ENCODE data around the gene TMEM121B.

The TMEM121B gene

DNA sequence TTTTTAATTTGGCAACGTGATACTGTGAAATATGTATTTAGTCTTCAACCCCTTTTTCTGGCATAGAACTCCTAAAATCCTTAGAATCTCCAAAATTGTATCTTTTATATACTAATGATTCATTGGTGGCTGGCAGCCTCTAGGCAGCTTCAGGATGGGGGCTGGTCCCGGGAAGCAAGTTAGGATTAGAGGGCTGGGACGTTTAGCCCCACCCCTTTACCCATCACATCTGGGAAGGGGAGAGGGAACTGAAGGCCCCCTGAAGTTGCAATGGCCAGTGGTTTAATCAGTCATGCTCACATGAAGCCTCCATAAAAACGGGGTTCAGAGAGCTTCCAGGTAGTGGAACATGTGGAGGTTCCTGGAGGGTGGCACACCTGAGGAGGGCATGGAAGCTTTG lies 29.3 kb downstream of the TMEM121B start:
- no peak for DNase-seq (ENCODE audit: low read depth in 2 of 2)

DNA sequence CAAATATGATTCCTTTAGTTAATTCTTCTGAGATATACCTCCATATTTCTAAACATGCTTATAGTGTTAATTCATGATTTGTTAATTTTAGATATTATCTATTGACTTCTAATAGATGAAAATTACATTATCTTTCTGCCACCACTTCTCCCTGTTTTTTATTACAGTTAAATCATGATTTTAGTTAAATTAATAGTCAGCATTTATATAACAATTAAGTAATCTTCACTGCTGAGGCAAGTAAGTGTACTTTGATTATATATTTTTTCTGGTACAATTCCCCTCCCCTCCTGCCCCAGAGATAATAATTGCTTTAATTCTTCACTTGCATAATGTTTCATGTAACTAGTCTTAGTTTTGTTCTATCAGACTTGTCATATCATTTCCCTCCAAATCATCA lies 30.6 kb downstream of the TMEM121B start:
- DNase-seq (ENCODE audit: low read depth in 2 of 2): no peak

DNA sequence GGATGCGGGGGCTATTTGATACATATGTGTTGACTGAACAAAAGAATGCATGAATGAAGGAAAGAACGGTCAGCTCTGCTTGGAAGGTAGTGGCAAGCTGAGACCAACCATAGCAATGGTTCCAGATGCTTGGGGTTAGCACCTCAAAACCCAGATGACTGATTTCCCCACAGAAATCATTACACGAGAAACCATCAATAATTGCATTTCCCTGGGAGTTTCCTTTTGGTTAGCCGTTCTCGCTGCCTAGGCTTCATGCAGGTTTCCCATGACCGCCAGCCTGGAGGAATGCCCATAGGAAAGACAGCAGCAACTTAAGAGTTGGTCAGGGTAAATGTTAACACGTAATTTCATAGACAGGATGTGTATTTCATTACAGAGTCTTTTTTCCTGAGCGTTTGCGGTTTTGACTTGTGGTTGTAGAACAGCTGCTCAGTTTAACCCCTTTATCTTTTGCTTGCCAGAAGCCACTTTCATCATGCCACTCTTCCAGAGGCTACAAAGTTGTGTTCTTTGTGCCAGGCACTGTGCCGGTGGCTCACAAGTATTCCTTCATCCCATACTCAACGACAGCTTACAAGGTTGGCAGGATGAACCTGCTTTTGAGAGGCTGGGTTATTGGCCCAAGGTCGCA lies 33.5 kb downstream of the TMEM121B start:
- no peak for DNase-seq (ENCODE audit: low read depth in 2 of 2)

DNA sequence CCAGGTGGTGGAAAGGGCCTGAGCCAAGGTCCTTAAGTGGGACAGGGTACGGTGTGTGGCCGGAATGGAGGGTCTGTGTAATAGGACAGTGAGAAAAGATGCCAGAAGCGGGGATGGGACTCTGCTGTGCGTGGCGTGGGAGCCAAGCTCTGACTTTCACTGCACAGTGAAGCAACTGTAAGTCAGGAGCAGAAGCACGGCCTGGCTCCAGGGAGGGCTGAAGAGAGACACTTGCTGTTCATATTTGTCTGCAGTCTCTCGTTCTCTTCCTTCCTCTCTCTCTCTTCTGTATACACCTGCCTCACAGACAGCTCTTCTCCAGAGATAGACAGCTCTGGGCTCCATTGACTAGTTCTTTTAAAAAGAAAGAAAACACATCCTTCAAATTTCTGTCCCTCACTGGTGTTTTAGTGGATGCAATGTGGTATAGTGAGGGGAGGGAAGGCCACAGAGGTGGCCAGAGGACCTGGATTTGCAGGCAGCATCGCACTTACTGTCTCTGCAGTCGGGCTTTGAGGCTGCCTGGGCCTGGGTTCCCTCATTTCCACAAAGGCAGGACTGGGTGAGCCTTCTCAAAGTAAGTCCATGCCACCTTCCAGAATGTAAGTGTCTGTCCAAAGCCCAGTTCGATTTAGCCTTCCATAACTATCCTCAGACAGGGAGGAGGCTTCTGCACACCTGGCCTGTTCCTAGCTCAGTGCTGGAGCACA lies 34.2 kb downstream of the TMEM121B start:
- DNase-seq (ENCODE audit: low read depth in 2 of 2): no peak

DNA sequence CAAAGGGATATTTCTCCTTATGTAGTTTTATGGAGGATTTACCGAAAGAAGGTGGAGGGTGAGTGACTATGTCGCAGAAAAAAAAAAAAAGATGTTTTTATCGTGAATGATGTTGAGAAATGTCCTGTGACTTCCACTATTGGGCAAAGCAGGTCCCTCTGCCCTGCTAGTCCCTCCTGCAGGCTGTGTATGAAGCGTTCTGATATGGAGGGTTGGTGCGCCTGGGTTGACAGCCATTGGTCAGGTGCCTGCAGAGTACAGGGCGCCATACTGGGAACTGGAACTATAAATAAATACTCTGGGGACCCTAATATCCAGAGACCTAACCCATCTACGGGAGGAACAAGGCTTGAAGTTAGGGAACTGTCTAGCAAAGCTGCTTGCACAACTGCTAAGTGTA lies 34.9 kb downstream of the TMEM121B start:
- no peak for DNase-seq (ENCODE audit: low read depth in 2 of 2)

GRCh38 chr22:17085277-17086181 lies 35.6 kb downstream of the TMEM121B start:
- DNase-seq (ENCODE audit: low read depth in 2 of 2): no peak

GRCh38 chr22:17084554-17085276 lies 36.4 kb downstream of the TMEM121B start, which contains the start of gene IL17RA:
IL17RA (plus strand) TSS chr22:17085000; CDS start chr22:17085092, 92 bp downstream.
- DNase-seq (ENCODE audit: low read depth in 2 of 2): peak; percentile 84 to 91

DNA sequence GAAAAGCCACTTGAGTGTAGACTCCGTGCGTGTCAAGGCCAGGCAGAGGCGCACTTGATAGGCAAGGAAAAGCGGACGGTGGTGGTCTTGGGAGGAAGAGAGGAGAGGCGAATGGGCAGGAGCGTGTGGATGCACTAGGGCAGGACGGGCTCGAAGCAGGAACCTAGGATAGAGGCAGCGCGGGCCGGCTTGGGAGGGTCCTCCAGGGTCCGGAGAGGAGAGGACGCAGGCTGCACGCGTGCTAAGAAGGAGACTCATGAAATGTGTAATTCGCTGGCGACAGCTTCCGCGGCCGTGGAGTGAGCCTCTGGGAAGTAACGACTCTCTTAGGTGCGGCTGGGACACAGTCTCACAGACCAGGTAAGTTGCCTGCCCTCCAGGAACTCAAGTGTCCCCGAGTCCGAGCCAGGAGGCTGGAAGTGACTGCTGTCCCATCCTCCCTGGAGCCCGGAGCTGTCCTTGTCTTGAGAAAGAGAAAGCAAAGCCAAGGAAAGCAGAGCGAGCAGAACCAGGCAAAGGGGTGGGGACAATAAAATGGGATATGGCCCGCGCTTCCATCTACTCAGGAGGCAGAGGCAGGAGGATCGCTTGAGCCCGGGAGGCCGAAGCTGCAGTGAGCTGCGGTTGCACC lies 37.2 kb downstream of the TMEM121B start:
- DNase-seq (ENCODE audit: low read depth in 2 of 2): no peak

DNA sequence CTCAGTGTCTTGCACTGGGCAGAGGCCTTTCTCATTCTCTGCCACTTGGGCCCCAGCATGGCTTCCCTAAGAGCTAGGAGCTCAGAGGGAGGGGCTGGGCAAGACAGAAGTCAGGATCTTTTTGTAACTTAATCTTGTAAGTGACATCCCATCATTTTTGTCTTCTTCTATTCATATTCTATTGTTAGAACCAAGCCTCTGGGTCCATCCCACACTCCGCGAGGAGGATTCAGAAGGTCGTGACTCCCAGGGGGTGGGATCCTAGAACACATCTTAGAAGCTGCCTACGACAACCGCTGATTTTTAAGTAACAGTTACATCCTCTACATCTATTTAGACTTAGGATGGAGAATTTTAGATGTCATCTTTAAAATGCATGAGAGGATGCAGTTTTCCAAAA lies 37.9 kb downstream of the TMEM121B start:
- no peak for DNase-seq (ENCODE audit: low read depth in 2 of 2)

GRCh38 chr22:17079572-17079971 lies 41.6 kb downstream of the TMEM121B start:
- no peak for DNase-seq (ENCODE audit: low read depth in 2 of 2)

DNA sequence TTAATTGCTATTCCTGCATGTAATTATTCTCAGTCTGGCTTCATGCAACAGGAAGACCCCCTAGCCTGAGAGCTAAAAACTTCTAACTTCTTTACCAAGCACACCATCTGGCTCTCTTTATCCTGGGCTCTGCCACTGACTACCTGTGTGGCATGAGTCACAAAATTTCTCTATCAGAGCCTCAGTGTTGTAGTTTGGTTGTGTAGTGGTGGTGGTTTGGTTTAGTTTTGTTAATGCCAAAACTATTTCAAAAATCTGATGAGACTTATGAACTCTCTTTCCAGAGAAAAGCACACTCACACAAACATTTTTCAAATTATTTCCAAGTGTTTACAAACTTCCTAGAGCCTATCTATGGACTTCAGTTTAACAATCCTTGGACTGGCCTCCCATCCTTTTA lies 43.9 kb downstream of the TMEM121B start:
- no peak for DNase-seq (ENCODE audit: low read depth in 2 of 2)

GRCh38 chr22:17074648-17075002 lies 46.5 kb downstream of the TMEM121B start:
- DNase-seq (ENCODE audit: low read depth in 2 of 2): no peak

GRCh38 chr22:17072877-17073276 lies 48.3 kb downstream of the TMEM121B start:
- no peak for DNase-seq (ENCODE audit: low read depth in 2 of 2)

Measured in stimulated activated CD4-positive, alpha-beta T cell treated with anti-CD3 and anti-CD28 coated beads, Interleukin-12 subunit alpha, Interleukin-12 subunit beta, amount 100 ng/mL, for 24 hours (primary cell).